ENCODE measurements around the gene NCOA1. TPM values are rescaled to one million over a fixed set of nuclear protein-coding genes. Genes with fewer than 3 reads are reported as not detected.

The NCOA1 gene
- polyA plus RNA-seq, 1 of the 3 experiments (the other 2 are of a cell fraction), result 10.7 TPM

DNA sequence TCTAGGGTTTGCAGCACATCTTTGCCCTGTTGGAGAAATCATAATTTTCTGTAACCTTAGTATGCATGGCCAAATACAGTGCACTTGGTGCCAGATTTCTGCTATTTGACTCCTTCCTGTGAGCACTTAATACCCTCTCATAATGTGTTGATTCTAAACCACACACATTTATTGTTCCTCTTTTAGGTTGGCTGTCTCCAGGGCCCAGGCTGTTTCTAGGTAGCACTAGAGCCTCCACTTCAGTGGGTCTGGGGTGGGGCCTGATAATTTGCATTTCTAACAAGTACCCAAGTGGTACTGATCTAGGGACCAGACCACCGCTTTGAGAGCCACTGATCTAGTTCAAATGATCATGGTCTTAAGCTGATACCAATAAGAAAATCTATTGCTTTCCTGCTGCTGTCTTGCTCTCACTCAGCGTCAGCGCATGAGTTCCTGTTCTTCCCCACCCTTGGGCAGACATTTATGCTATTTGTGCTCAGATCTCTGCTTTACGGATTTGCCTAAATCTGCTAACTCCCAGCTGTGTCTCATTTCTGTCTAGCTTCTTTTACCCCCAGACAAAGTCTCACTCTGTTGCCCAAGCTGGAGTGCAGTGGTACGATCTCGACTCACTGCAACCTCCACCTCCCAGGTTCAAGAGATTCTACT, 294.7 kb downstream of the NCOA1 start:
- Histone ChIP-seq H3K4me1 (ENCODE audit: control insufficient read depth in 1 of 2, insufficient read depth in 2 of 2, low read depth in 1 of 2, low read length in 1 of 2) (no peaks in the 10 kb centered on the region), H4K20me1 (ENCODE audit: insufficient read depth) (no peaks in the 10 kb centered on the region), H2AFZ (ENCODE audit: low read depth) (no peak overlapping the region), H3K4me2 (no peak overlapping the region), H3F3A (replicated peaks; ENCODE audit: insufficient read depth) (no peaks in the 10 kb centered on the region), H3K36me3 (replicated peaks in 1 of 2; ENCODE audit: control insufficient read depth in 1 of 2, insufficient read depth in 2 of 2, low read length in 1 of 2) (no peaks in the 10 kb centered on the region), H3K9me3 (no peaks in the 10 kb centered on the region), H3K9me2 (no peaks in the 10 kb centered on the region), H3K27me3 (ENCODE audit: insufficient read depth) (no peaks in the 10 kb centered on the region), H3K79me2 (ENCODE audit: insufficient read depth) (no peaks in the 10 kb centered on the region), H3K4me3 (ENCODE audit: low read depth in 2 of 2, low read length in 1 of 2) (no peak overlapping the region), H3K9ac (no peak overlapping the region), H3K27ac (ENCODE audit: low read depth in 2 of 2, low read length in 1 of 2) (no peak overlapping the region)
- whole genome bisulfite sequencing (ENCODE audit: low lambda C conversion rate), result 100% methylated on average over 6 of the region's 6 CpGs
- TF ChIP-seq NFIC (IDR thresholded peaks at IDR 0.05; ENCODE audit: borderline replicate concordance) (no peak), ELF1 (IDR thresholded peaks at IDR 0.05) (no peak), RCOR1 (IDR thresholded peaks at IDR 0.05; ENCODE audit: low read length) (no peak), FOSL2 (IDR thresholded peaks at IDR 0.05; ENCODE audit: borderline replicate concordance, low read depth) (no peak), ZBTB33 (IDR thresholded peaks at IDR 0.05; ENCODE audit: borderline replicate concordance, low read depth) (no peak), FOXJ3 (CRISPR knock-in tag; IDR thresholded peaks at IDR 0.05) (no peak), RAD21 (IDR thresholded peaks at IDR 0.05; ENCODE audit: low read length) (no peak), USF1 (IDR thresholded peaks at IDR 0.05; ENCODE audit: borderline replicate concordance, low read depth) (no peak), SIN3A (IDR thresholded peaks at IDR 0.05; ENCODE audit: borderline replicate concordance, low read depth, low read length) (no peak), POLR2AphosphoS5 (IDR thresholded peaks at IDR 0.05; ENCODE audit: low read depth, low read length) (no peak)
- TF ChIP-seq, protein P1, sequence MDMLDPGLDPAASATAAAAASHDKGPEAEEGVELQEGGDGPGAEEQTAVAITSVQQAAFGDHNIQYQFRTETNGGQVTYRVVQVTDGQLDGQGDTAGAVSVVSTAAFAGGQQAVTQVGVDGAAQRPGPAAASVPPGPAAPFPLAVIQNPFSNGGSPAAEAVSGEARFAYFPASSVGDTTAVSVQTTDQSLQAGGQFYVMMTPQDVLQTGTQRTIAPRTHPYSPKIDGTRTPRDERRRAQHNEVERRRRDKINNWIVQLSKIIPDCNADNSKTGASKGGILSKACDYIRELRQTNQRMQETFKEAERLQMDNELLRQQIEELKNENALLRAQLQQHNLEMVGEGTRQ (IDR thresholded peaks at IDR 0.05; ENCODE audit: borderline replicate concordance, low read depth, low read length), result no peak
- CTCF ChIA-PET, result interaction anchor here (0.7 to 1.3 kb wide), 3 partner anchors 10 to 41 kb away, joined by 3 to 4 read pairs (median 3); no protein-coding TSS in a partner anchor
- POLR2A ChIA-PET, result no interaction called here
- no peak for DNase-seq

- 93% methylated on average over 2 of the region's 2 CpGs for whole genome bisulfite sequencing (ENCODE audit: low lambda C conversion rate)
- no peak for DNase-seq
- Histone ChIP-seq H3K79me2 (ENCODE audit: insufficient read depth) (no peaks in the 10 kb centered on the region), H3K36me3 (replicated peaks in 1 of 2; ENCODE audit: control insufficient read depth in 1 of 2, insufficient read depth in 2 of 2, low read length in 1 of 2) (no peaks in the 10 kb centered on the region), H3K9me2 (no peaks in the 10 kb centered on the region), H4K20me1 (ENCODE audit: insufficient read depth) (no peaks in the 10 kb centered on the region), H3K9me3 (no peaks in the 10 kb centered on the region), H3K27ac (ENCODE audit: low read depth in 2 of 2, low read length in 1 of 2) (no peak overlapping the region), H3K9ac (no peak overlapping the region), H3F3A (replicated peaks; ENCODE audit: insufficient read depth) (peaks cover 4% of the 10 kb centered on the region), H2AFZ (ENCODE audit: low read depth) (no peak overlapping the region), H3K27me3 (ENCODE audit: insufficient read depth) (no peaks in the 10 kb centered on the region), H3K4me1 (ENCODE audit: control insufficient read depth in 1 of 2, insufficient read depth in 2 of 2, low read depth in 1 of 2, low read length in 1 of 2) (peaks cover 7% of the 10 kb centered on the region in 2 experiments; a peak in 3 of 4 replicates), H3K4me3 (ENCODE audit: low read depth in 2 of 2, low read length in 1 of 2) (no peak overlapping the region), H3K4me2 (no peak overlapping the region)
- ChIA-PET CTCF (no interaction called here), POLR2A (no interaction called here)
- TF ChIP-seq JUND (IDR thresholded peaks at IDR 0.05) (no peak), GABPA (IDR thresholded peaks at IDR 0.05; ENCODE audit: low read depth) (no peak), EZH2phosphoT487 (IDR thresholded peaks at IDR 0.05; ENCODE audit: borderline replicate concordance, low read depth) (no peak)
These were observed 296.5 kb downstream of the NCOA1 start for GRCh38 chr2:24787532-24787931.
